GM18526 (cell line): Measurements from ENCODE around the gene POLA2.
A peak's percentile ranks its signal among the peaks of the same experiment; 100 is the strongest.

Experiments
- POLR2A ChIP-seq: IDR thresholded peaks from 3 replicates; pipeline ENCODE4 v1.6.1; 2011; ENCODE audit not compliant: insufficient read length; ENCODE audit errors: extremely low read depth

The POLA2 gene

DNA sequence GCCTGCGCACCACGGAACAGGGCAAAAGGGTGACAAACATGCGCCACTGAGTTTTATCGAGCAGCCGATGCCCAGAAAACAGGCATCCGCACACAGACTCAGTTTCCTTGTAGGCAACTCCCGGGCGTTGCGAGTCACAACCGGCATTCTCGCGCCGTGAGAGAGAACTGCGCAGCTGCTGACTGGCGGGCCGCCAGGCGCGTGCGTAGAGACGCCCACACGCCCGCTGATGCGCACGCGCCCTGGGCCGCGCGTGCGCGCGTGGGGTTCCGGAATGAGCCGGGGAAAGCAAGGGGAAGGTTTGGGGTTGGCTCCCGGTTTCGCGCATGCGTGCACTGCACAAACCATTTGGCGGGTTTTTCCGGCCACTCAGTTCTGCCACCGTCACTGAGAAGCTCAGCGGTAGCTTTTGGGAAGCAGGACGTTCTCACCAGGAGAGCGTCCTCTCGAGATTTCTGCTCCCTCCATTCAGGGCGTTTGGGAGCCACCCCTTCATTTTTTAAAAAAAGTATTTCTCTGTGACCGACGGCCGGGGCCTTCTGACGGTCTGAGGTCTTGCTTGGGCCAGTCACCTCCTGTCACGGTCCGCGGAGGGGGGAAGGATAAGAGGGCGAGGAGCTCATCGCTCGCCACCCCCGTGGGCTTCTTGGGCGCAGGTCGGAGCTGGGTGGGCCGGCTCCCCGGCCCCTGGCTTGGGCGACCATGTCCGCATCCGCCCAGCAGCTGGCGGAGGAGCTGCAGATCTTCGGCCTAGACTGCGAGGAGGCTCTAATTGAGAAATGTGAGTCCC lies at the start of gene POLA2:
TSS of gene POLA2 (plus strand) at position 372 of the 790 bp plus-strand sequence. CDS start at position 703, 331 bp downstream.
- TF ChIP-seq POLR2A = peak; percentile 97

- TF ChIP-seq POLR2A = no peak
Observed at GRCh38 chr11:65212226-65212801, 49.4 kb upstream of the POLA2 start.

DNA sequence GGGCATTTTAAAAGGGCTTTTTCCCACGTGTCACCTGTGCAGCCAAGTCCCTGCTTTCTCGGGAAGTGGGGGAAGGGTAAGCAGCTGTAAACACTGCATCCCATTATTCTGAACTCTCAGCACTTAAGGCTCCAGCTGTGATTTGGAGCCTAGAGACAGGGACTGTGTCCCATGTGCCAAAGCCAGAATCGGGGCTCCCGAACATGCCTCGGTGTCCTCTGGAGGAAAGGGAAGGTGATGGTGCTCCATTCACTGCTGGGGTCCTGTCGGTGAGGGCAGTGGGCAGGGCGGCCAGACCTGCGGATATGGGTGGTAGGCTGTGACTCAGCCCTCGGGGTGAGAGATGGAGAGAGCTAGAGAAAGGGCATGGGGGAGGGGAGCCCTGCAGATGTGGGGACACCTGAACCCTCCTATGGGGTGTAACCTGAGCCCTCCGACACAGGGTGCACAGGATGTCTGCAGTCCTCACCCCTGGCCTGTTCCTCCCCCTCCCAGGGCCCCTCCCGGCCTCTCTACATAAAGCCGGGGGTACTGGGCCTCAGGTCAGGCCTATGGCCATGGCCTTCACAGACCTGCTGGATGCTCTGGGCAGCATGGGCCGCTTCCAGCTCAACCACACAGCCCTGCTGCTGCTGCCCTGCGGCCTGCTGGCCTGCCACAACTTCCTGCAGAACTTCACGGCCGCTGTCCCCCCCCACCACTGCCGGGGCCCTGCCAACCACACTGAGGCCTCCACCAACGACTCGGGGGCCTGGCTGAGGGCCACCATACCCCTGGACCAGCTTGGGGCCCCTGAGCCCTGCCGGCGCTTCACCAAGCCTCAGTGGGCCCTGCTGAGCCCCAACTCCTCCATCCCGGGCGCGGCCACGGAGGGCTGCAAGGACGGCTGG lies 48.2 kb upstream of the POLA2 start:
- TF ChIP-seq POLR2A = no peak

- TF ChIP-seq POLR2A = no peak
Observed at GRCh38 chr11:65214212-65214845, 47.4 kb upstream of the POLA2 start.

GRCh38 chr11:65215441-65216076 lies 46.2 kb upstream of the POLA2 start:
- no peak for TF ChIP-seq POLR2A

DNA sequence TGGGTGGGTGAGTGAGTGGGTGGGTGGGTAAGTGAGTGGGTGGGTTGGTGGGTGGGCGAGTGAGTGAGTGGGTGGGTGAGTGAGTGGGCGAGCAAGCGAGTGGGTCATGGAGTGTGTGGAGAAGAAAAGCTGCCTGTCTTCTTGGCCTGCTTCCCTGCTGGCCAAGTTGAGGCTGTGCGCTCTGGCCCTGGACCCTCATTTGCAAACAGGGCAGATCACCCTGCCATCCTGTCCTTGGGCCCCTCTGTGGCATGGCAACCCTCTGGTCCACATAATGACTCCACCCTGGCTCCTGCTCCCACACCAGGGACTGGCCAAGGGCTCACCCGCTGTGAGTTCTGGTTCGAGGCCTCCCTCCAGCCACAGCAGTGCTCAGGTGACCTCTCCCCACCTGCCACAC lies 44.9 kb upstream of the POLA2 start:
- no peak for TF ChIP-seq POLR2A

DNA sequence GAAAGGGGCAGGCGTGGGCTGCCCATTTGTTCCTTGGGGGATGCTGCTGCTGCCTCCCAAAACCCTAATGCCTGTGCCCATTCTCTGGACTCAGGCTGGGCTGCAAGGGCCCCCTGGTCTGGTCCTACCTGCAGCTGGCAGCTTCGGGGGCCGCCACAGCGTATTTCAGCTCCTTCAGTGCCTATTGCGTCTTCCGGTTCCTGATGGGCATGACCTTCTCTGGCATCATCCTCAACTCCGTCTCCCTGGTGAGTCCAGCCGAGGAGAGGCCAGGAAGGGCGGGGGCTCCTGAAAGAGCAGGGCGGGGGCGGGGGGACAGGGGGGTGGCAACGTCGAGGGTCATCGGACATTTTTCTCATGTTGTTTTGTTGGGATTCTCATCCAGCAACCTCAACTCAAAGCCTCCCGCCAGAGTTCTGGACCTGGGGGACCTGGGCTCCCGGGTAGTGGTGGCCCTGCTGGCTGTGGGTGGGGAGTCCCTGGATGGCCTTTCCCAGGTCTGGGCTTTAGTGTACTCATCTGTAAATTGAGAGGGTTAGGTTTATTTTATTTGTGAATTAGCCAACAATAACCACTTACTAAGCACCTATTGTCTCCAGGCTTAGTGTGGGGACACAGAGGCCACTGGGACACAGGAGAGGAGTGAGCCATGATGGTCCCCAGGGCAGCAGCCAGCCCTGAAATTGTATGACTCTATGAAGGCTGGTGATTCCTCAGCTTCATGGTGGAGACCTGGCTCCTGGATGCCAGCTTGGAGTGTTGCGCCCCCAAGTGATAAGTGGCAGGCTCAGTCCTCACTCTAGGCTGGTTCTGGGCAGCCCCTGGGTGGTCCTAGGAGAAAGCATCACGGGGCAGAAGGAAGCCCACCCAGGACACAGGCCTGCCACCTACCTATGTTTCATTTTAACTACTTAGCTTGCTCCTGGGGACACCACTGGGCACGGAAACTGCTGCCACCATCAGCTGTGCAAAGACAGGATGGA lies 44.0 kb upstream of the POLA2 start:
- TF ChIP-seq POLR2A = no peak

DNA sequence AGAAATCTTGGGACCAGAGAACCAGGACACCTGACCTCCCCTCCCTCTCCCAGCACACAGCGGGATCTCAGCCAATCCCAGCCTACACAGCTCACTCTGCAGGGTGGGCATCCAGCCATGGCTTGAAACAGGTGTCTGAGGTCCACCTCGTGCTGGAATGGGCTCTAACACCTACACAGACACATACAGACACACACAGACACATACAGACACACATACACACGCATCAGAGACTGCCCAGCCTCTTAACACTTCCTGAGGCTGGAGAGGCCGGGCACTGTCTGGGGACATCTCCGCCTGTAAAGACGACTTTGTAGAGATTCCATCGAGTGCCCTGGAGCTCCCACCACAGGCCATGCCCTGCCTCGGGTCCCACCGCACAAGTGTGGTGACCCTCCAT lies 43.3 kb upstream of the POLA2 start:
- no peak for TF ChIP-seq POLR2A

DNA sequence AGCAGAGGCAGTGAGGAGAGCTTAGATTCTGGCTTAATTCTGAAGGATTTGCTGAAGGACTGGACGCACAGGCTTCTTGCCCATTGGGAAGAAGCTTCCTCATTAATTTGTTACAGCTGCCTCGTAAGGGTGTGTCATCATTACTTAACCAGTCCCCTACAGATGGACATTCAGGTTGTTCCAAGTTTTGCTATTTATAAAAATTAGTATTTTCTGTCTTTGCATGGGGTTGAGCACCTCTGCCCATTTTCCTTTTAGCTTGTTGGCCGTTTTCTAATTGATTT lies 41.9 kb upstream of the POLA2 start:
- no peak for TF ChIP-seq POLR2A

DNA sequence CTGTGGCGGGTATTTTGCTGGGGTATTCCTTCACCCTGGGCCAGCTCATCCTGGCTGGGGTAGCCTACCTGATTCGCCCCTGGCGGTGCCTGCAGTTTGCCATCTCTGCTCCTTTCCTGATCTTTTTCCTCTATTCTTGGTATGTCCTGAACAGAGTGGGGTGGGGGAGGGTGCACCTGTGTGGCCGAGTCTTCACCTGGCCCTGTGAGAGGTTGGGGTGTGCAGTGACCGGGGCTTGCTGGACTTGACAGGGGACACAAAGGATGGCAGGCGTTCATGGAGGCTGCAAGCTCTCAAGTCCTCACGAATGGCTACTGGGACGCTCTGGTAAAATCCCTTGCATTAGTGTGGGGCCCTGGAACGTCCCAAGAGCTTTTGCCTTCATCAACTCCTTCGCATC lies 40.7 kb upstream of the POLA2 start:
- TF ChIP-seq POLR2A = no peak

DNA sequence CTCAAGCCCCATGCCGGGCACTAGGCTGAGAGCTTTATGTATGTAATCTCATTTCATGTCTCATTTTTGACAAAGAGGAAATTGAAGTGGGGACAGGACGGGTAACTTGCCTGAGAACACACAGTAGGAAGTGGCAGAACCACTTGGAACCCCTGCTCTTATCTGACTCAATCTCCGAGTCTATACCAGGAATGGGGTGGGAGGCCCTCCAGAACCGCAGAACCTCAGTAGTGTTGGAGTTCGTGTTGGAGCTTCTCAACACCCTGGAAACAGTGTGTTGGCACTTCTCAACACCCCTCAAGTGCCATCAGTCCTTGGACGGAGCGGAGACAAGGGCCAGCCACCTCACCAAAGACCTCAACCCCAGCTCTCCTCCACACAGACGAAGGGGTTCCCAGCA lies 38.8 kb upstream of the POLA2 start:
- no peak for TF ChIP-seq POLR2A

DNA sequence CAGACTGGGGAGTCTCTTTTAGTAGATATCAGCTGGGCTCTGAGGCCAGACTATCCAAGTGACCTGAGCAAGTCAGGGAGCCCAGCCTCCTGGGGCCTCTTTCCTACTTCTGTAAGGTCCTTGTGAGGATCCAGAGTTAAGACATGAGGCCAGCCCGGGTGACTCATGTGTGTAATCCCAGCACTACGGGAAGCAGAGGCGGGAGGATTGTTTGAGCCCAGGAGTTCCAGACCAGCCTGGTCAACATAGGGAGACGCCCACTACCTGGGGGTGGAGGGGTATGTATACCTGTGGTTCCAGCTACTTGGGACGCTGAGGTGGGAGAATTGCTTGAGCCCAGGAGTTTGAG lies 36.9 kb upstream of the POLA2 start:
- no peak for TF ChIP-seq POLR2A

DNA sequence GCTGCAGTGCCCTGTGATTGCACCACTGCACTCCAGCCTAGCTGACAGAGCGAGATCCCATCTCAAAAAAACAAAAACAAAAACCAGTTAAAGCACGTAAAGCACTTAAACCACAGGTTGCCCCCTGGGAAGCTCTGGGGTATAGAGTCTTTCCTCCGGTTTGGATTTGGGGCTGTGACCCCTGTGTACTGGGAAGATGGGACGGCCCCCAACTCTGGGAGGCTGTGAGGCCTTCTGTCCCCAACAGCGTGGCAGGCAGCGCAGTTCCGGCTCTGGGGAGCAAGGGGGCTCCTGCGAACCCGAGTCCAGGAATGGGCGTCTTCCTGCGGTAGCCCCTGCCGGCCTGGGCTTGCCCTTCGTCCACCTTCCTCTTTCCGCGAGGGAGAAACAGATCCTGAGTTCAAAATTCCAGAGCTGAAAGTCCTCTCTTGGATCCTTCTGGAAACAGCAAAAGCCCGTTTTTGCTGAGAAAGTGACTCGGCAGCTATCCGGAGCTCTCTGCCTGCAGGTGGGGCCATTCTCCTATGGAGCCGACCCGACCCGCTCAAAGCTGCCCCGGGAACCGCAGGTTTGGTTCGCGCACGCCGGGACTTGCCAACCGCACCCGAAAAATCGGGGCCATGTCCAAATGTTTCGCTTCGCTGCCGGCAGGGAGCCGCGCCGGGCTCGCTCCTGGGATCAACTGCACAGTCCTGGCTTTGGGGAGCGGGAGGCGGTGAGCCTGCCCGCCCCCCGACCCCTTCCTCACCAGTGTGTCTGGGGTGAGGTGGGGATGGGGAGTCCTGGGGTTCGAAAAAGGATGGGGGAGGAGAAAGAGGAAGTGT lies 36.3 kb upstream of the POLA2 start:
- no peak for TF ChIP-seq POLR2A
